GM12891 (cell line): ENCODE results near the gene TRPM8.

ENCODE experiments used
- PAX5 ChIP-seq: IDR thresholded peaks from 2 replicates; pipeline ENCODE4 v1.6.1; 2011; ENCODE audit warnings: low read length, moderate library complexity, mild to moderate bottlenecking; ENCODE audit not compliant: insufficient read depth, severe bottlenecking
- POLR2A ChIP-seq: IDR thresholded peaks from 2 replicates; pipeline ENCODE4 v1.6.1; 2011; ENCODE audit warnings: low read depth, low read length, control low read depth
- POLR2AphosphoS5 ChIP-seq: IDR thresholded peaks from 2 replicates; pipeline ENCODE4 v1.6.1; 2011; ENCODE audit warnings: low read depth, low read length, control low read depth
- POU2F2 ChIP-seq: IDR thresholded peaks from 2 replicates; pipeline ENCODE4 v1.6.1; 2011; ENCODE audit warnings: low read depth, mild to moderate bottlenecking, control low read depth, low read length, moderate library complexity
- SPI1 ChIP-seq: IDR thresholded peaks from 2 replicates; pipeline ENCODE4 v1.6.1; 2011; ENCODE audit warnings: low read depth, low read length, control low read depth
- TAF1 ChIP-seq: IDR thresholded peaks from 2 replicates; pipeline ENCODE4 v1.6.1; 2011; ENCODE audit warnings: low read depth, low read length, control low read depth

DNA sequence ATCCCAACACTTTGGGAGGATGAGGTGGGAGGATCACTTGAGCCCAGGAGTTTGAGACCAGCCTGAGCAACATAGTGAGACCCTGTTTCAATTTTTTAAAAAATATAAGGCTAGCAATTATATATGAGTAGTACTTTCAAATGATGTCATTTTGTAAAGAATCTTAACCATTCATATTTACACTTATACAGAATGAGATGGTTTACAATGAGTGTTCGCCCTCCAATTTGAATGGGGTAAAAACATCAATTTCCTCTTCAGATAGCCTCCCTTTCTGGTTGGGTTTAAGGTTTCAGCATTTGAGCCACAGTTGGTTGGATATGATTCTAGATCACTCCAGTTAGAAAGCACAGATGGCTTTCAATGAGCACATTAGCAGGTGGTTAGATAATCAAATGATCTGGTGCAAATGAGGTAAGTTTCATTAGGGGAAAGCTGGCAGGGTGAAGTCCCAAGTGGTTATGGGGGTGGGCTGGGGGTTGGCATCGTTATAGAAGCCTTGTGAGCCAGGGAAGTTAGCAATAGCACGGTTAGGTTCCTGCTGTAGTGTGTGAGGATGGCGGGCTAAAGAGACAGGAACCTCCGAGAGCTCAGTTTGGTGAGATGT, 63.9 kb downstream of the TRPM8 start:
- TF ChIP-seq TAF1 (no peak), POLR2A (no peak), POLR2AphosphoS5 (no peak), SPI1 (no peak), PAX5 (no peak), POU2F2 (no peak)
